HepG2 (cell line): ENCODE measurements around the gene LRRC73. TPM values are rescaled to one million over a fixed set of nuclear protein-coding genes. Genes with fewer than 3 reads are reported as not detected.
A peak's percentile ranks its signal among the peaks of the same experiment; 100 is the strongest.

Source experiments
- ATF4 ChIP-seq, 2 experiments: fragments of 450-650 bp in 1 of 2; sonication (generic) in 1 of 2; formaldehyde crosslinking; IDR thresholded peaks; 2 replicates each; pipeline versions ENCODE4 v1.5.0 to v1.8.0; 2020 to 2022; ENCODE audit warnings: mild to moderate bottlenecking in 1 of 2, missing genetic modification reagents in 1 of 2
- ATF7 ChIP-seq, 2 experiments: fragments of 450-650 bp in 1 of 2; sonication (generic) in 1 of 2; formaldehyde crosslinking in 1 of 2; IDR thresholded peaks; 2 replicates each; pipeline versions ENCODE4 v1.4.0 to v1.6.1; 2016 to 2020; ENCODE audit warnings: antibody characterized with exemption in 1 of 2, mild to moderate bottlenecking in 1 of 2, missing genetic modification reagents in 1 of 2
- ATM ChIP-seq: fragments of 450-650 bp; IDR thresholded peaks from 2 replicates; pipeline ENCODE4 v1.7.1; 2017; ENCODE audit warnings: mild to moderate bottlenecking, borderline replicate concordance
- BCL6 ChIP-seq: IDR thresholded peaks from 2 replicates; pipeline ENCODE4 v1.6.1; 2016; ENCODE audit warnings: missing genetic modification reagents, missing compliant biosample characterization
- BRD4 ChIP-seq: sonication (generic); formaldehyde crosslinking; IDR thresholded peaks from 2 replicates; pipeline ENCODE4 v1.4.0; 2020; ENCODE audit warnings: missing genetic modification reagents
- CREBL2 ChIP-seq: sonication (generic); formaldehyde crosslinking; IDR thresholded peaks from 2 replicates; pipeline ENCODE4 v1.8.1; 2023; ENCODE audit warnings: missing genetic modification reagents, mild to moderate bottlenecking, borderline replicate concordance
- GATA4 ChIP-seq: sonication (generic); IDR thresholded peaks from 2 replicates; pipeline ENCODE4 v1.6.1; 2016; ENCODE audit warnings: antibody characterized with exemption, low read depth, borderline replicate concordance
- KLF12 ChIP-seq: sonication (generic); formaldehyde crosslinking; IDR thresholded peaks from 2 replicates; pipeline ENCODE4 v1.4.0; 2020; ENCODE audit warnings: missing genetic modification reagents, borderline replicate concordance
- MAFK ChIP-seq, 2 experiments: IDR thresholded peaks in 1 of 2; conservative IDR thresholded peaks in 1 of 2; 2 replicates each; pipeline ENCODE4 v1.6.1; 2011; ENCODE audit warnings: improper control_type of control experiment in 2 of 2, low read length in 2 of 2
- MED1 ChIP-seq: sonication (generic); formaldehyde crosslinking; IDR thresholded peaks from 2 replicates; pipeline ENCODE4 v1.4.0; 2020; ENCODE audit warnings: missing genetic modification reagents
- NCOA1 ChIP-seq: sonication (generic); formaldehyde crosslinking; IDR thresholded peaks from 2 replicates; pipeline ENCODE4 v1.9.0; 2021; ENCODE audit warnings: missing genetic modification reagents
- REST ChIP-seq, 2 experiments: IDR thresholded peaks; 2 replicates each; pipeline ENCODE4 v1.6.1; 2011 to 2012; ENCODE audit warnings: low read length in 2 of 2, borderline replicate concordance in 1 of 2, low read depth in 1 of 2, mild to moderate bottlenecking in 1 of 2, moderate library complexity in 1 of 2
- REXO4 ChIP-seq: sonication (generic); formaldehyde crosslinking; IDR thresholded peaks from 2 replicates; pipeline ENCODE4 v1.8.0; 2022; ENCODE audit warnings: missing genetic modification reagents, mild to moderate bottlenecking, borderline replicate concordance
- SOX6 ChIP-seq, 2 experiments: fragments of 450-650 bp in 1 of 2; sonication (generic) in 1 of 2; formaldehyde crosslinking in 1 of 2; IDR thresholded peaks; 2 replicates each; pipeline versions ENCODE4 v1.4.0 to v1.6.1; 2017 to 2020; ENCODE audit warnings: antibody characterized with exemption in 1 of 2, mild to moderate bottlenecking in 1 of 2, missing genetic modification reagents in 1 of 2
- SUZ12 ChIP-seq: fragments of 150-350 bp; IDR thresholded peaks from 2 replicates; pipeline ENCODE4 v1.6.1; 2014; ENCODE audit warnings: low read depth, low read length
- ZHX2 ChIP-seq, 2 experiments: sonication (generic) in 1 of 2; formaldehyde crosslinking in 1 of 2; IDR thresholded peaks; 2 replicates each; pipeline versions ENCODE4 v1.6.1 to v1.9.0; 2014 to 2022; ENCODE audit warnings: antibody characterized with exemption in 1 of 2, borderline replicate concordance in 1 of 2, inconsistent platforms in 1 of 2, low read depth in 1 of 2, missing genetic modification reagents in 1 of 2
- ZNF331 ChIP-seq: sonication (generic); formaldehyde crosslinking; IDR thresholded peaks from 2 replicates; pipeline ENCODE4 v1.4.0; 2020; ENCODE audit warnings: missing genetic modification reagents
- ZNF703 ChIP-seq: sonication (generic); formaldehyde crosslinking; IDR thresholded peaks from 2 replicates; pipeline ENCODE4 v1.5.1; 2020; ENCODE audit warnings: missing genetic modification reagents, mild to moderate bottlenecking, moderate library complexity, borderline replicate concordance
- ZSCAN31 ChIP-seq: sonication (generic); formaldehyde crosslinking; IDR thresholded peaks from 2 replicates; pipeline ENCODE4 v1.5.0; 2020; ENCODE audit warnings: low read depth, mild to moderate bottlenecking, missing genetic modification reagents
- polyA plus RNA-seq, 8 experiments: library from polyadenylated mRNA; depleted of rRNA in 3 of 8; stranded (reverse) in 7 of 8; unstranded in 1 of 8; fragments of >200 nt; fragmentation: Illumina TruSeq in 4 of 8; extraction: Trizol in 4 of 8; gene quantifications; 2 replicates each; pipeline versions ENCODE4 v1.2.1 to v1.2.3, GENCODE V29; 2011 to 2016; ENCODE audit warnings: low read depth in 4 of 8, missing spikeins in 1 of 8, mixed read lengths in 1 of 8; ENCODE audit not compliant: insufficient read depth in 1 of 8
- total RNA-seq, 5 experiments: library from RNA; depleted of rRNA; stranded (reverse); fragments of >200 nt; fragmentation: Illumina TruSeq; extraction: Trizol; gene quantifications; 2 replicates each; pipeline ENCODE4 v1.2.3, GENCODE V29; 2016; ENCODE audit warnings: low read depth in 1 of 5

LRRC73 gene
- total and polyA plus RNA-seq, 2 of the 13 experiments (the other 11 are each of a cell fraction or from before 2014, with no cell fraction given), result 0.11 to 0.12 TPM

GRCh38 chr6:43490523-43490939 is 19.6 kb downstream of the LRRC73 start (continued):
- TF ChIP-seq SUZ12 (no peak), ATM (no peak), ZHX2 (IDR thresholded peaks at IDR 0.05; ENCODE audit: low read depth) (peak; percentile 65; the same call in 1 of the 2 replicates), ZHX2 (CRISPR knock-in tag; IDR thresholded peaks at IDR 0.05; ENCODE audit: borderline replicate concordance) (0 out of 2 replicates have a peak, but pooled peaks have one; percentile 35), ZNF703 (CRISPR knock-in tag) (no peak), BRD4 (no peak), ATF7 (IDR thresholded peaks at IDR 0.05) (no peak), ATF7 (CRISPR knock-in tag; IDR thresholded peaks at IDR 0.05) (no peak), REXO4 (no peak), ZNF331 (CRISPR knock-in tag) (peak; percentile 47), MAFK (conservative IDR thresholded peaks at IDR 0.05 in 1 of 2, IDR thresholded peaks at IDR 0.05 in 1 of 2; ENCODE audit: low read length in 2 of 2) (no peak), KLF12 (CRISPR knock-in tag) (no peak), CREBL2 (CRISPR knock-in tag) (no peak), BCL6 (CRISPR knock-in tag) (peak; percentile 69), ZSCAN31 (CRISPR knock-in tag) (no peak), MED1 (CRISPR knock-in tag) (peak; percentile 98), NCOA1 (CRISPR knock-in tag) (no peak), SOX6 (IDR thresholded peaks at IDR 0.05) (no peak), SOX6 (CRISPR knock-in tag; IDR thresholded peaks at IDR 0.05) (no peak), ATF4 (CRISPR knock-in tag; IDR thresholded peaks at IDR 0.05) (no peak), GATA4 (0 out of 2 replicates have a peak, but pooled peaks have one; percentile 57), REST (IDR thresholded peaks at IDR 0.05; ENCODE audit: borderline replicate concordance in 1 of 2, low read depth in 1 of 2, low read length in 2 of 2) (peak in 1 of 2 experiments; percentile 69; a peak in 1 of 4 replicates)
